GM12878 (cell line): ENCODE measurements around the gene PRRC2C. TPM values are rescaled to one million over a fixed set of nuclear protein-coding genes. Genes with fewer than 3 reads are reported as not detected.

Source experiments
- ATAC-seq: fragments of 200-7000 bp; cut with Tn5 transposase; 3 replicates; pipeline ENCODE4 v1.9.1; 2020; ENCODE audit warnings: mild to moderate bottlenecking, moderate library complexity
- BruUV-seq: library from RNA; stranded (reverse); fragments of 400-500 nt; replicated peaks from 2 replicates; lab custom pipeline; 2021; lab: Mats Ljungman, UMichigan
- CTCF ChIA-PET: fragments of 300-600 bp; sonication (Branson Sonifier 250); formaldehyde crosslinking; extraction: SDS; loops from one replicate; lab custom pipeline; 2021; ENCODE audit warnings: inconsistent platforms; lab: Yijun Ruan, JAX
- POLR2A ChIA-PET: fragments of 350-600 bp; formaldehyde crosslinking; extraction: SDS; loops from one replicate; lab custom pipeline; 2021; ENCODE audit warnings: inconsistent platforms; lab: Charles Lee
- RAD21 ChIA-PET: fragments of 300-600 bp; sonication (Branson Sonifier 250); formaldehyde crosslinking; loops from one replicate; lab custom pipeline; 2023; ENCODE audit warnings: antibody characterized with exemption; ENCODE audit not compliant: unreplicated experiment; lab: Charles Lee
- SMC1A ChIA-PET: fragments of 300-600 bp; sonication (Branson Sonifier 250); formaldehyde crosslinking; loops from one replicate; lab custom pipeline; 2023; ENCODE audit not compliant: unreplicated experiment, uncharacterized antibody; lab: Charles Lee
- DNase-seq: peaks from one replicate; pipeline ENCODE4 v3.0.0-alpha.2; 2011; ENCODE audit warnings: low read depth, low spot score
- FAIRE-seq: peaks from 3 replicates; lab custom pipeline; 2011; peaks lifted over from hg19 to GRCh38; lab: Jason Lieb, UNC
- H2AFZ ChIP-seq: 2 replicates; pipeline ENCODE4 v1.6.0; 2011; ENCODE audit warnings: low read depth, low read length, control low read depth; ENCODE audit not compliant: control insufficient read depth
- H3K27ac ChIP-seq: 2 replicates; pipeline ENCODE4 v1.5.1; 2011; ENCODE audit warnings: control low read depth; ENCODE audit not compliant: control insufficient read depth, insufficient read depth
- H3K27me3 ChIP-seq, 2 experiments: replicated peaks in 1 of 2; 2 replicates each; pipeline versions ENCODE4 v1.6.0 to v1.6.1; 2011; ENCODE audit warnings: low read length in 1 of 2; ENCODE audit not compliant: control insufficient read depth in 2 of 2, insufficient read depth in 2 of 2
- H3K36me3 ChIP-seq, 2 experiments: 2 replicates each; pipeline ENCODE4 v1.5.1; 2011; ENCODE audit warnings: low read length in 1 of 2; ENCODE audit not compliant: control insufficient read depth in 2 of 2, insufficient read depth in 2 of 2
- H3K4me1 ChIP-seq: 2 replicates; pipeline ENCODE4 v1.6.1; 2011; ENCODE audit warnings: mild to moderate bottlenecking, low read length, moderate library complexity, mixed read lengths; ENCODE audit not compliant: control insufficient read depth, insufficient read depth
- H3K4me2 ChIP-seq: 2 replicates; pipeline ENCODE4 v1.6.0; 2011; ENCODE audit warnings: control low read depth; ENCODE audit not compliant: control insufficient read depth, insufficient read depth
- H3K4me3 ChIP-seq: fragments of 200-600 bp; sonication (generic); 2 replicates; pipeline ENCODE4 v1.5.1; 2016
- H3K79me2 ChIP-seq: 2 replicates; pipeline ENCODE4 v1.6.0; 2011; ENCODE audit warnings: low read length; ENCODE audit not compliant: control insufficient read depth, insufficient read depth
- H3K9ac ChIP-seq: 2 replicates; pipeline ENCODE4 v1.8.0; 2011; ENCODE audit warnings: low read length, control low read depth, mixed read lengths; ENCODE audit not compliant: control insufficient read depth, insufficient read depth
- H3K9me3 ChIP-seq: replicated peaks from 3 replicates; pipeline ENCODE4 v1.5.1; 2011; ENCODE audit warnings: mild to moderate bottlenecking, low read length; ENCODE audit not compliant: control insufficient read depth, insufficient read depth
- H4K20me1 ChIP-seq: 2 replicates; pipeline ENCODE4 v1.6.0; 2011; ENCODE audit not compliant: control insufficient read depth, insufficient read depth
- BMI1 ChIP-seq: fragments of 450-650 bp; IDR thresholded peaks from 2 replicates; pipeline ENCODE4 v1.6.1; 2016; ENCODE audit warnings: mild to moderate bottlenecking, moderate library complexity, borderline replicate concordance
- BRCA1 ChIP-seq: IDR thresholded peaks from 2 replicates; pipeline ENCODE4 v1.6.1; 2011; ENCODE audit warnings: low read depth, low read length, improper control_type of control experiment
- CBX5 ChIP-seq: sonication (generic); IDR thresholded peaks from 2 replicates; pipeline ENCODE4 v1.6.1; 2016; ENCODE audit warnings: low read depth, moderate library complexity, mild to moderate bottlenecking, inconsistent platforms
- CREM ChIP-seq: IDR thresholded peaks from 2 replicates; pipeline ENCODE4 v1.6.1; 2014; ENCODE audit warnings: antibody characterized with exemption, low read depth
- CTCF ChIP-seq, 3 experiments: IDR thresholded peaks in 2 of 3; conservative IDR thresholded peaks in 1 of 3; 2 replicates each; pipeline ENCODE4 v1.5.1; 2011; ENCODE audit warnings: low read depth in 3 of 3, low read length in 3 of 3, mild to moderate bottlenecking in 3 of 3, control low read depth in 2 of 3, moderate library complexity in 2 of 3, inconsistent platforms in 1 of 3, mixed read lengths in 1 of 3; ENCODE audit not compliant: control insufficient read depth in 2 of 3, insufficient read depth in 1 of 3; ENCODE audit errors: extremely low read depth in 1 of 3
- ETV6 ChIP-seq, 2 experiments: fragments of 450-650 bp in 1 of 2; IDR thresholded peaks in 1 of 2; conservative IDR thresholded peaks in 1 of 2; 2 replicates each; pipeline ENCODE4 v1.6.1; 2014; ENCODE audit warnings: antibody characterized with exemption in 1 of 2, borderline replicate concordance in 1 of 2, low read depth in 1 of 2, mild to moderate bottlenecking in 1 of 2, moderate library complexity in 1 of 2
- IKZF2 ChIP-seq, 2 experiments: fragments of 450-650 bp; IDR thresholded peaks; 2 replicates each; pipeline ENCODE4 v1.6.1; 2017; ENCODE audit warnings: mild to moderate bottlenecking in 2 of 2, moderate library complexity in 2 of 2
- NFXL1 ChIP-seq: fragments of 450-650 bp; IDR thresholded peaks from 2 replicates; pipeline ENCODE4 v1.6.1; 2017; ENCODE audit warnings: antibody characterized with exemption, mild to moderate bottlenecking, borderline replicate concordance
- RAD51 ChIP-seq: fragments of 450-650 bp; IDR thresholded peaks from 2 replicates; pipeline ENCODE4 v1.6.1; 2016; ENCODE audit warnings: moderate library complexity, mild to moderate bottlenecking, inconsistent platforms
- RFX5 ChIP-seq: IDR thresholded peaks from 2 replicates; pipeline ENCODE4 v1.6.1; 2011; ENCODE audit warnings: low read depth, low read length, improper control_type of control experiment
- SREBF2 ChIP-seq: IDR thresholded peaks from 2 replicates; pipeline ENCODE4 v1.6.1; 2012; ENCODE audit warnings: mild to moderate bottlenecking, low read length
- TBL1XR1 ChIP-seq: IDR thresholded peaks from 2 replicates; pipeline ENCODE4 v1.6.1; 2012; ENCODE audit warnings: low read depth, low read length, improper control_type of control experiment
- WRNIP1 ChIP-seq: IDR thresholded peaks from 2 replicates; pipeline ENCODE4 v1.6.1; 2011; ENCODE audit warnings: low read depth, low read length, improper control_type of control experiment, borderline replicate concordance
- ZNF207 ChIP-seq: fragments of 450-650 bp; IDR thresholded peaks from 2 replicates; pipeline ENCODE4 v1.6.1; 2014; ENCODE audit warnings: antibody characterized with exemption, mild to moderate bottlenecking, borderline replicate concordance
- WGBS: methylation state at CpG from one replicate; pipeline ENCODE4 v1.1.6; 2016; ENCODE audit warnings: low lambda C conversion rate; ENCODE audit not compliant: insufficient replicate concordance, insufficient coverage; ENCODE audit errors: missing lambda C conversion rate; 5-methylcytosine and 5-hydroxymethylcytosine counted together
- in situ Hi-C: fragments of 300-500 bp; cut with MboI; formaldehyde crosslinking; loops from 9 replicates; pipeline ENCODE4 v1.14.3; 2018; ENCODE audit warnings: mixed read lengths
- intact Hi-C: fragments of 100-400 bp; cut with micrococcal nuclease; formaldehyde crosslinking; loops from one replicate; pipeline ENCODE4 v1.14.2; 2022; ENCODE audit not compliant: unreplicated experiment
- polyA plus RNA-seq, 11 experiments: library from polyadenylated mRNA; depleted of rRNA in 4 of 11; unstranded in 6 of 11; stranded (reverse) in 5 of 11; fragments of >200 nt; fragmentation: Nextera tagmentation in 4 of 11; fragmentation: Illumina TruSeq in 1 of 11; extraction: Ambion mirVana in 4 of 11; extraction: Trizol in 1 of 11; gene quantifications; 1 replicate in 1 of 11; 2 replicates in 10 of 11; pipeline versions ENCODE4 v1.2.1 to v1.2.3, GENCODE V29; 2011 to 2016; ENCODE audit warnings: inconsistent platforms in 2 of 11, missing spikeins in 2 of 11, low read depth in 1 of 11
- total RNA-seq, 4 experiments: library from RNA; depleted of rRNA in 3 of 4; stranded (reverse); fragments of >200 nt in 3 of 4; fragmentation: Illumina TruSeq in 1 of 4; extraction: Trizol in 1 of 4; gene quantifications; 2 replicates each; pipeline versions ENCODE4 v1.2.1 to v1.2.3, GENCODE V29; 2013 to 2021
- TF ChIP-seq, protein P1 (sequence below): fragments of 450-650 bp; IDR thresholded peaks from 2 replicates; pipeline ENCODE4 v1.6.1; 2017; ENCODE audit warnings: low read depth, mild to moderate bottlenecking, moderate library complexity
- TF ChIP-seq, protein P2 (sequence below): fragments of 150-350 bp; IDR thresholded peaks from 2 replicates; pipeline ENCODE4 v1.6.1; 2014; ENCODE audit warnings: mild to moderate bottlenecking, low read depth, low read length

PRRC2C gene
- total and polyA plus RNA-seq, 10 of the 15 experiments (the other 5 are each of a cell fraction or from before 2014, with no cell fraction given) = 53.4 to 182 (median 91.8) TPM

DNA sequence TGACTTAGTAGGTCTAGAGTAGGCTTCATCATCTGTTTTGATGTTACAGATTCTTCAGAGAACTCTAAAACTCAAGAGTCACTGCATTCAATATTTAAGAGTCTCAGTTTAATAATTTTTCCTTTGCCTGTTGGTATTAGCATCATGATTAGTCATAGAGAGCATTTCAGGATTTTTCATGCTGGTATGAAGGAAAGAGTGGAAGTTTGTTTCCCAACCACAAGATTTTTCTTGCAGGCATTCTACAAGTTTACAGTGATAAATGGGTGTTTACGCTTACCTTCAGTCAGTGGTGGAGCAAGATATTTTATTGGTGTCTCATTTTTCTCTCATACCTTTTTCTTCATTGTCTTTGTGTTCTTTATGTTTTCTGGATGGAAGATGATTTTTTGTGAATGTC lies 78.3 kb downstream of the PRRC2C start:
- FAIRE-seq = no peak
- DNase-seq = no peak
- TF ChIP-seq WRNIP1 (no peak), IKZF2 (IDR thresholded peaks at IDR 0.05) (no peak), CBX5 (no peak), BRCA1 (no peak), NFXL1 (no peak), BMI1 (no peak), ETV6 (conservative IDR thresholded peaks at IDR 0.05 in 1 of 2, IDR thresholded peaks at IDR 0.05 in 1 of 2; ENCODE audit: borderline replicate concordance in 1 of 2, low read depth in 1 of 2) (no peak), CTCF (IDR thresholded peaks at IDR 0.05 in 2 of 3, conservative IDR thresholded peaks at IDR 0.05 in 1 of 3; ENCODE audit: control insufficient read depth in 2 of 3, extremely low read depth in 1 of 3, insufficient read depth in 1 of 3, low read depth in 3 of 3, low read length in 3 of 3) (no peak), ZNF207 (no peak), SREBF2 (no peak), RFX5 (no peak), TBL1XR1 (no peak), RAD51 (no peak), CREM (no peak)
- TF ChIP-seq, protein P1, sequence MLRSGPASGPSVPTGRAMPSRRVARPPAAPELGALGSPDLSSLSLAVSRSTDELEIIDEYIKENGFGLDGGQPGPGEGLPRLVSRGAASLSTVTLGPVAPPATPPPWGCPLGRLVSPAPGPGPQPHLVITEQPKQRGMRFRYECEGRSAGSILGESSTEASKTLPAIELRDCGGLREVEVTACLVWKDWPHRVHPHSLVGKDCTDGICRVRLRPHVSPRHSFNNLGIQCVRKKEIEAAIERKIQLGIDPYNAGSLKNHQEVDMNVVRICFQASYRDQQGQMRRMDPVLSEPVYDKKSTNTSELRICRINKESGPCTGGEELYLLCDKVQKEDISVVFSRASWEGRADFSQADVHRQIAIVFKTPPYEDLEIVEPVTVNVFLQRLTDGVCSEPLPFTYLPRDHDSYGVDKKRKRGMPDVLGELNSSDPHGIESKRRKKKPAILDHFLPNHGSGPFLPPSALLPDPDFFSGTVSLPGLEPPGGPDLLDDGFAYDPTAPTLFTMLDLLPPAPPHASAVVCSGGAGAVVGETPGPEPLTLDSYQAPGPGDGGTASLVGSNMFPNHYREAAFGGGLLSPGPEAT = no peak
- TF ChIP-seq, protein P2, sequence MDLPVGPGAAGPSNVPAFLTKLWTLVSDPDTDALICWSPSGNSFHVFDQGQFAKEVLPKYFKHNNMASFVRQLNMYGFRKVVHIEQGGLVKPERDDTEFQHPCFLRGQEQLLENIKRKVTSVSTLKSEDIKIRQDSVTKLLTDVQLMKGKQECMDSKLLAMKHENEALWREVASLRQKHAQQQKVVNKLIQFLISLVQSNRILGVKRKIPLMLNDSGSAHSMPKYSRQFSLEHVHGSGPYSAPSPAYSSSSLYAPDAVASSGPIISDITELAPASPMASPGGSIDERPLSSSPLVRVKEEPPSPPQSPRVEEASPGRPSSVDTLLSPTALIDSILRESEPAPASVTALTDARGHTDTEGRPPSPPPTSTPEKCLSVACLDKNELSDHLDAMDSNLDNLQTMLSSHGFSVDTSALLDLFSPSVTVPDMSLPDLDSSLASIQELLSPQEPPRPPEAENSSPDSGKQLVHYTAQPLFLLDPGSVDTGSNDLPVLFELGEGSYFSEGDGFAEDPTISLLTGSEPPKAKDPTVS = no peak
- WGBS = 100% methylated on average over 1 of the region's 1 CpG
- Histone ChIP-seq H3K27me3 (no peaks in the 10 kb centered on the region), H3K4me3 (no peak overlapping the region), H3K9me3 (no peaks in the 10 kb centered on the region), H3K79me2 (no peaks in the 10 kb centered on the region; the same call in 1 of the 2 replicates), H3K27ac (no peak overlapping the region), H2AFZ (no peak overlapping the region), H3K36me3 (peaks cover 12 to 45% of the 10 kb centered on the region in 2 experiments), H3K4me1 (no peaks in the 10 kb centered on the region), H3K9ac (no peak overlapping the region), H3K4me2 (no peak overlapping the region), H4K20me1 (no peaks in the 10 kb centered on the region)
- ChIA-PET RAD21 (interaction anchor here (1.6 kb wide), 1 partner anchor 78 kb away, joined by 3 read pairs; the partner anchor contains the start of gene PRRC2C), POLR2A (no interaction called here), SMC1A (no interaction called here), CTCF (no interaction called here)
- ATAC-seq = no peak
- in situ Hi-C loops (no loop called here), intact Hi-C loops (no loop called here)
- TSS peak; percentile 22 for BruUV-seq
